ENCODE measurements around the gene NTMT1. TPM values are rescaled to one million over a fixed set of nuclear protein-coding genes. Genes with fewer than 3 reads are reported as not detected.

Gene NTMT1
- polyA plus RNA-seq, 1 donor = 26.3 TPM

DNA sequence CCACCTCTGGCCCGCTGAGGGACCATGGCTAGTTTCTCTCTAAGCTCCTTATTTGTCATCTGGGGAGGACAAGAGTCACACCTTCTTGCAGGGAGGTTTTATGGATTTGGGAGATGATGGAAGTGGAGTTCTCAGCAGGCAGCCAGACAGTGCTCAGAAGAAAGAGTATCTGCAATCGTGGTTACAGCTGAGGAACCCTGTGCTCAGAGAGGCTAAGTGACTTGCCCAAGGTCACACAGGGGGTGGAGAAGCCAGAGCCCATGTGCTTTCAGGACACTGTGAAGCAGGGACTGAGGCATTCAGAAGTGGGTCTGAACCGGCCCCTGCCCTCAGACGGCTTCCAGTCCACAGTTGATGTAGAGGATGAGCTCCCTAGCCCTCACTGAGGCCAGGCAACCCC is 50.3 kb downstream of the NTMT1 start:
- no peak for DNase-seq

DNA sequence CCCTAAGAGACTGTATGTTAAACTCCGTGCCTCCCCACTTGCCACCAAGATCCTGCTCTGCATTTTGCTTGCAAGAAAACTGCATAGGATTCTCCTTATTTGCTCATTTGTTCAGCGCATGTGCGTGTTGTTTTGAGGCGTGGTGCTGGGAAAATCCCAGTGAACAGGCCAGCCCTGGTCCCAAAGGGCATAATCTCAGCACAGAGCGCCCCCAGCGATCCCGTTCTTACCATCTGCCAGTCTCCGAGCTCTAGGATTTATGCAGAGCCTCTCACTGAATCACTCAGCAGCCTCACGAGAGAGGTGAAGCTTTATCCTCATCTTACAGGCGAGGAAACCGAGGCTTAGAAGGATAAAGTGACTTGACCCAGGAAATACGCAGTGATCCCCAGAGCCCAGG is 51.0 kb downstream of the NTMT1 start:
- no peak for DNase-seq

DNA sequence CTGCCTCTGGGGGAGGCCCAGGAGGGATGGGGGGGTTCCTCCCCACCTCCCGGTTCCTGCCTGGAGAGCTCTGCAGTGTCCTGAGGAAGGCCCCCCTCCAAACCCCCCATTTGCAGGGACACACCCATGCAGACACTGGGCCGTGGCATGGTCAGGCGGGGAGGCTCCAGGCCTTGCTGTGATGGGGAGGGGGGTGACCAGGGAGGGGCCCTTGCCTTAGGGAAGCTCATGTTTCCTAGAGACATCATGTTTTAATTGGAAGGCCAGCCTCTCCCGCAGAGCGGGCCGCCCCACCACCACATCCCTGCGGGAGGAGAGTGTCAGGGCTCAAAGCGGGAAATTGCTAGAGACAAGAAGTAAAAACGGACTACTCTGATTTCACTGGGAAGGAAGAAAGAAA is 51.5 kb downstream of the NTMT1 start:
- no peak for DNase-seq

DNA sequence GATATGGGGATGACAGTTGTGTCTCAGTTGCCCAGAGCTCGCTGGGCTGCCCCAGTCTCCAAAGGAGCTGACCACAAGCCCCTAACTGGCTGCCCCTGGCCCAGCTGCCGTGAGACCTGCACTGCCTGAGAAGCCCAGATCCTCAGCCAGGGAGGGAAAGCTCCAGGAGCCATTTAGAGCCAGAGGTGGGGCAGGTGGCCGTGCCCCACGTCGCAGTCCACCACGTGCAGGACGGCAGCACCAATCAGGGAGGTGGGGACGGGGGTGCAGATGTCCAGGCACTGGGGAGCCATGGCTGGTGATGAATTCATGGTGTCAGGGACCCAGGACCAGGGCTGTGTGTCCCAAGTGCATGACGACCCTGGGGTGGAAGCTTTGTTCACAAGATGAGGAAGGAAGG is 52.9 kb downstream of the NTMT1 start:
- no peak for DNase-seq

DNA sequence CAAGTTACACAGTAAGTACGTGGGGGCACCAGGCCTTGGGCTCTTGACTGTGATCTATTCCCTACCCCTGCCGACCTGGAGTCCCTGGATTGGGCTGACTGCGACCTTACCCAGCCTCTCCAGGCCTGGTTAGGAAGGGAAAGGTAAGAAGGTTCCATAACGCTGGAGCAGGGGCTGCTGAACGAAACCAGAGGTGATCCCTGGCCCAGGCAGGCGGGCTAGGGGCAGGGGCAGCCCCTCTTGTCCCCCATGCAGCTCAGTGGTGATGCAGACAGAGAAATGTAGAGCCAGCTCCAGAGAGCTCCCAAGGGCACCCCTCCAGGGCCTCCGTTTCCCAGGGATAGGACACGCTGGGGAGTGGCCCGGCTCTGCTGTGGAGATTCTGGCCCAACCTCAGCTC is 53.6 kb downstream of the NTMT1 start:
- DNase-seq = no peak

DNA sequence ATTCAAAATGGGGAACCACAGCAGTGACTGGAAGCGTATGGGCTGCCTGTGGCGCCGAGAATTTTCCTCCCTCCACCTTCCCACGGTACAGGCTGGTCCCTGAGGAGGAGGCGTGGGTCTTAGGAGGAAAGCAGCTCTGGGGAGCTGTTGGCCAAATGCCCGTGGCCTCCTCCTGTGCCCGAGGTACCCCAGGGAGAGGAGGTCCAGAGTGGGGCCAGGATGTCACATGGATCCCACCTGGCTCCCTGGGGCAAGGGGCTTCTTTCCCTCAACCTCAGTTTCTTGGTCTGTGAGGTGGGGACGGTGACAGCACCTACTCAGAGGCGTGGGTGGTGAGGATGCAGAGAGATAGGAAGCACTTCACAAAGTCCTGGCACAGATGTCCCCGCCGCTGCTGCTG is 56.0 kb downstream of the NTMT1 start:
- no peak for DNase-seq

DNA sequence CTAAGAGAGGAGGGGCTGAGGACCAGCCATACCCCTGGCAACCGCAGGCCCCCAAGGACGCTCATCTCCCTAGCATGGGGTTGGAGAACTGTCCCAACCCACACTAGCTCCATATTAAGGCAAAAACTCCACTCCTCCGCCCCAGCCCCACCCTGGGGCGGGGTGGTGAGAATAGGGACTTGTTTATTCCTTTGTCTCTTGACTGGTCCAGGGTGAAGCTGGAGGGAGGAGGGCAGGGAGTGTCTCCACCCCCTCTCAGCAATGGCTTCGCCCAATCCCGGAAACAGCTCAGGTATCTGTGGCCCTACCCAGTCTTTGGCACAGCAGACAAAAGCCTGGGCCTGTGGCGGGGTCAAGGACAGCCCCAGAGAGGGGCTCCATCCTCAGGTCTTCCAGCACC is 56.4 kb downstream of the NTMT1 start:
- DNase-seq = no peak

DNA sequence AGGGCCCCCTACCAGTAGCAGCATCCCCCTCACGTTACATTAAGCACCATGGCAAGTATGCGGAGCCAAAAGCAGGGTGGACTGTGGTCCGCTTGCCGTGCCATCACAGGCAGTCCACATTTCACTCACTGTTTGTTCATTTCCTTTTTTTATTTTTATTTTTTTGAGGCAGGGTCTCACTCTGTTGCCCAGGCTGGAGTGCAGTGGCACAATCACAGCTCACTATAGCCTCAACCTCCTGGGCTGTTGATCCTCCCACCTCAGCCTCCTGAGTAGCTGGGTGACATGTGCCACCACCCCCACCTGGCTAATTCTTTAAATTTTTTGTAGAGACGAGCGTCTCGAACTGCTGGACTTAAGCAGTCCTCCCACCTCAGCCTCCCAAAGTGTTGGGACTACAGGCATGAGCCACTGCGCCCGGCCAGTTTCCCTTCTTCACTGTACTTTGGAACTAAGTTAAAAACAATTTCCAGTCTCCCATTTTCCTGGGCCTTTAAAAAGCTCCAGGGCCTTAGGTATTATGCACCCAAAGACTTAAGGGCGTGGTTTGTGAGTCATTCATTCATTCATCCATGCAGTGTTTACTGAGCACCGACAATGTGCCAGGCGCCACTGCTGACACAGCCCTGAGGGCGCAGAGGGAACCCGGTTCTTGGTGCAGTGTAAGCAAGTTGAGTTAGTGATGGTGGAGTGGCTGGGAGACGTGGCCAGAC is 59.4 kb downstream of the NTMT1 start:
- no peak for DNase-seq

Other genes starting within 250 kb of the NTMT1 start
- gene C9orf50, start 5.1 kb upstream of the NTMT1 start, polyA plus RNA-seq (ENCODE audit: insufficient read length) = 0.30 TPM
- 16.4 TPM for gene ASB6, start 16.0 kb downstream of the NTMT1 start, polyA plus RNA-seq (ENCODE audit: insufficient read length)
- gene PRRX2, start 39.5 kb downstream of the NTMT1 start, polyA plus RNA-seq (ENCODE audit: insufficient read length) = 0.52 TPM
- 4.3 TPM for gene PTGES, start 126.9 kb downstream of the NTMT1 start, polyA plus RNA-seq (ENCODE audit: insufficient read length)
- 21.8 TPM for gene TOR1B, start 177.0 kb downstream of the NTMT1 start, polyA plus RNA-seq (ENCODE audit: insufficient read length)
- gene TOR1A, start 198.0 kb downstream of the NTMT1 start, polyA plus RNA-seq (ENCODE audit: insufficient read length) = 46.4 TPM
- 79.5 TPM for gene C9orf78, start 209.1 kb downstream of the NTMT1 start, polyA plus RNA-seq (ENCODE audit: insufficient read length)
- gene USP20, start 209.3 kb downstream of the NTMT1 start, polyA plus RNA-seq (ENCODE audit: insufficient read length) = 18.3 TPM